Measurements from ENCODE around the gene COL13A1. TPM values are rescaled to one million over a fixed set of nuclear protein-coding genes. Genes with fewer than 3 reads are reported as not detected.

COL13A1 gene
- total RNA-seq, 3 donors from 2014 or later: 0.66 to 0.80 (median 0.73) TPM

- no peak overlapping the region for H3K27ac ChIP-seq
- TF ChIP-seq POLR2A (IDR thresholded peaks at IDR 0.05) (no peak), CTCF (IDR thresholded peaks at IDR 0.05) (peak in 1 of 3 donors; percentile 13)
- no peaks in the 10 kb centered on the region for H3K9me3 ChIP-seq
- no peak for DNase-seq (ENCODE audit: low spot score in 2 of 2)
- H3K27me3 ChIP-seq: no peaks in the 10 kb centered on the region
- no peak overlapping the region for H3K4me3 ChIP-seq
- H3K4me1 ChIP-seq: no peaks in the 10 kb centered on the region
- intact Hi-C loops (cut with DNase I; ENCODE audit: low total_unique reads): no loop called here
- H3K36me3 ChIP-seq: no peaks in the 10 kb centered on the region
These were observed 12.5 kb upstream of the COL13A1 start for GRCh38 chr10:69789164-69789576.

- intact Hi-C loops (cut with DNase I; ENCODE audit: low total_unique reads): no loop called here
- Histone ChIP-seq H3K36me3 (no peaks in the 10 kb centered on the region), H3K27me3 (no peaks in the 10 kb centered on the region), H3K9me3 (peaks cover 10 to 14% of the 10 kb centered on the region in 2 donors), H3K27ac (no peak overlapping the region), H3K4me1 (no peaks in the 10 kb centered on the region), H3K4me3 (no peak overlapping the region)
- DNase-seq (ENCODE audit: low spot score in 2 of 2): no peak
- TF ChIP-seq CTCF (IDR thresholded peaks at IDR 0.05) (no peak), POLR2AphosphoS5 (IDR thresholded peaks at IDR 0.05) (no peak), POLR2A (IDR thresholded peaks at IDR 0.05) (no peak)
These were observed 9.9 kb upstream of the COL13A1 start for GRCh38 chr10:69791812-69792211.

DNA sequence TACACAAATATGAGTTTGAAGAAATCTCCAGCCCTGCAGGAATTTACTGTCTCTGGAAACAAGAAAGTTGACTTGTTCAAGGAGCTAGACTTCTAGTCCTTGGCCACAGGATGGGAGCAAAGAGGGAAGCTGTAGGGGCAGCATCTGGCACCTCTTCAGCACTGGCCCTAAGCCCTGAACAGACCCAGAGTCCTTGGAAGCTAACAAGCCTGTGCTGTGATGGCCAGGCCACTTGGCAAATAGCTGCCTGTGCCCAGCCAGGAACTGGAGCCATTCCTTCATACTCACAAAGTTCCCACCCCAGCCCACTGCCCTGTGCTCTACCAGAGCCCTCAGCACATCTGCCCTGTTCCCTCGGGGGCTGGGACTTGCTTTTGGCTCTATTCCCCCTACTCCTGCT lies 9.4 kb upstream of the COL13A1 start:
- intact Hi-C loops (cut with DNase I; ENCODE audit: low total_unique reads): no loop called here
- no peak overlapping the region for H3K27ac ChIP-seq
- TF ChIP-seq POLR2A (IDR thresholded peaks at IDR 0.05): no peak
- TF ChIP-seq CTCF (IDR thresholded peaks at IDR 0.05): no peak
- no peak for TF ChIP-seq POLR2AphosphoS5 (IDR thresholded peaks at IDR 0.05)
- H3K36me3 ChIP-seq: no peaks in the 10 kb centered on the region
- no peaks in the 10 kb centered on the region for H3K27me3 ChIP-seq
- no peaks in the 10 kb centered on the region for H3K4me1 ChIP-seq
- peaks cover 10 to 14% of the 10 kb centered on the region in 2 donors for H3K9me3 ChIP-seq
- no peak for DNase-seq (ENCODE audit: low spot score in 2 of 2)
- H3K4me3 ChIP-seq: no peak overlapping the region

GRCh38 chr10:69794673-69795072 lies 7.0 kb upstream of the COL13A1 start:
- no peak for DNase-seq (ENCODE audit: low spot score in 2 of 2)
- intact Hi-C loops (cut with DNase I; ENCODE audit: low total_unique reads): no loop called here
- Histone ChIP-seq H3K36me3 (no peaks in the 10 kb centered on the region), H3K9me3 (peaks cover 10 to 14% of the 10 kb centered on the region in 2 donors), H3K4me3 (no peak overlapping the region), H3K27me3 (no peaks in the 10 kb centered on the region), H3K27ac (no peak overlapping the region), H3K4me1 (no peaks in the 10 kb centered on the region)
- TF ChIP-seq POLR2AphosphoS5 (IDR thresholded peaks at IDR 0.05): no peak
- no peak for TF ChIP-seq CTCF (IDR thresholded peaks at IDR 0.05)
- no peak for TF ChIP-seq POLR2A (IDR thresholded peaks at IDR 0.05)

DNA sequence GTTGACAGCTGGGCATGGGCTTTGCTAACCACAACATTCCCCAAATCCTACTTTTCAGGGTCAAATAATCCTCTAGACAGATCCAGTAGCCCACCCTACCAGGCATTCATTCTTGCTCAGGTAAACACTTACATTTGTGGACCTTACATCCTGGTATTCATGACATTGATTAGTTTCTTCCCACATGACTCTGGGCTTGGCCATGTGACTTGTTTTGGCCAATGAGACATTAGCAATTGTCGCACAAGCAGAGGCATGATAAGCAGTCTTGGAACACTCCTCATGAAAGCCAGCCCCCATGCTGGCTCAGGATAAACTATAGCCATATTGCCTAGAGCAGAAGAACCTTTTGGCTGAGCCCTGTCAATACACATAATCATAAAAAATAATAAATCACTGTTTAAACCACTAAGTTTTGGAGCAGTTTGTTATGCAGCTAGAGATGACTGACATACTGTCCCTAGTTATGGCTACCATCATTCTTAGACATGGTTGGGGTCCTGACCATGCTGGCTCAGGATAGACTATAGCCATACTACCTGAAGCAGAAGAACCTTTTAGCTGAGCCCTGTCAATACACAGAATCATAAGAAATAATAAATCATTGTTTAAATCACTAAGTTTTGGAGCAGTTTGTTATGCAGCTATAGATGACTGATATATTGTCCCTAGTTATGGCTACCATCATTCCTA lies 6.3 kb upstream of the COL13A1 start:
- Histone ChIP-seq H3K27me3 (no peaks in the 10 kb centered on the region), H3K4me1 (no peaks in the 10 kb centered on the region), H3K9me3 (peaks cover 10 to 14% of the 10 kb centered on the region in 2 donors), H3K36me3 (no peaks in the 10 kb centered on the region), H3K27ac (no peak overlapping the region), H3K4me3 (no peak overlapping the region)
- intact Hi-C loops (cut with DNase I; ENCODE audit: low total_unique reads): no loop called here
- DNase-seq (ENCODE audit: low spot score in 2 of 2): no peak
- no peak for TF ChIP-seq POLR2AphosphoS5 (IDR thresholded peaks at IDR 0.05)
- TF ChIP-seq POLR2A (IDR thresholded peaks at IDR 0.05): no peak
- no peak for TF ChIP-seq CTCF (IDR thresholded peaks at IDR 0.05)

Data from breast epithelium (tissue), 4 donors.